BJ (cell line): Measurements from ENCODE around the gene ADGRG3. TPM values are rescaled to one million over a fixed set of nuclear protein-coding genes. Genes with fewer than 3 reads are reported as not detected.

Source experiments
- CTCF ChIA-PET: fragments of 350-600 bp; formaldehyde crosslinking; extraction: SDS; loops from one replicate; lab custom pipeline; 2021; ENCODE audit warnings: antibody characterized with exemption, inconsistent platforms; lab: Yijun Ruan, JAX
- POLR2A ChIA-PET: fragments of 300-600 bp; sonication (Branson Sonifier 250); formaldehyde crosslinking; extraction: SDS; loops from one replicate; lab custom pipeline; 2021; ENCODE audit warnings: antibody characterized with exemption; lab: Charles Lee
- DNase-seq: peaks from one replicate; pipeline ENCODE4 v3.0.0-alpha.2; 2011; ENCODE audit warnings: low read depth
- H3K27me3 ChIP-seq: 2 replicates; pipeline ENCODE4 v1.6.0; 2011; ENCODE audit warnings: low read length; ENCODE audit not compliant: control insufficient read depth, insufficient read depth
- H3K36me3 ChIP-seq: 2 replicates; pipeline ENCODE4 v1.5.1; 2011; ENCODE audit warnings: low read length; ENCODE audit not compliant: control insufficient read depth, insufficient read depth
- H3K4me3 ChIP-seq: 2 replicates; pipeline ENCODE4 v1.5.1; 2011; ENCODE audit warnings: low read depth, mild to moderate bottlenecking, control low read depth, low read length
- CTCF ChIP-seq: IDR thresholded peaks from 2 replicates; pipeline ENCODE4 v1.5.1; 2011; ENCODE audit warnings: low read depth, mild to moderate bottlenecking, control low read depth, inconsistent platforms, low read length, moderate library complexity; ENCODE audit not compliant: insufficient read depth
- polyA plus RNA-seq: library from polyadenylated mRNA; depleted of rRNA; stranded (reverse); fragments of >200 nt; gene quantifications from 2 replicates; pipeline ENCODE4 v1.2.3, GENCODE V29; 2011

ADGRG3 gene
- polyA plus RNA-seq, 1 experiment, result not detected

DNA sequence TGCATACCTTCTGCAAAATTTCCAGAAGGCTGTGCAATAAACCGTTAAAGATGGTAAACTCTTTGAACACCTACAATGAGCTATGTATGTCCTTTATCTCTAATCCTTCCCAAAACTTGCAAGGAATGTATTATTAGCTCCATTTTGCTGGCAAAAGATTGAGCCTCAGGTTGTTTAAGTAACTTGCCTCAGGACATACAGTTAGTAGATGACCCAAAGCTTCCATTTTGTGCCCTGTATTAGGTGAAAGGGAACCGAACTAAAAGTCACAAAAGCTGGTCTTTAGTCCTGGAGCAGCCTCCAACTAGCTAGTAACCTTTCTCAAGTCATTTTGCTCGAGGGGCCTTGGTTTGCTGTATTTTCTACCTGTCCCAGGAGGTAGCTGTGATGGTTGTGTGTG is 4.3 kb downstream of the ADGRG3 start:
- no peaks in the 10 kb centered on the region for H3K36me3 ChIP-seq
- no peak overlapping the region for H3K4me3 ChIP-seq
- DNase-seq, result no peak
- peaks cover 19% of the 10 kb centered on the region for H3K27me3 ChIP-seq
- ChIA-PET CTCF (interaction anchor here (0.9 kb wide), 2 partner anchors 8 to 11 kb away, joined by 3 read pairs; no protein-coding TSS in a partner anchor), POLR2A (no interaction called here)
- no peak for TF ChIP-seq CTCF

- ChIA-PET POLR2A (no interaction called here), CTCF (interaction anchor here (0.9 kb wide), 1 partner anchor 9 kb away, joined by 3 read pairs; no protein-coding TSS in a partner anchor)
- TF ChIP-seq CTCF, result no peak
- no peak for DNase-seq
- Histone ChIP-seq H3K27me3 (peaks cover 19% of the 10 kb centered on the region), H3K4me3 (no peak overlapping the region), H3K36me3 (no peaks in the 10 kb centered on the region)
Observed at GRCh38 chr16:57672824-57673223, 4.7 kb downstream of the ADGRG3 start.

- ChIA-PET CTCF (interaction anchor here (0.7 kb wide), 1 partner anchor 28 kb away, joined by 3 read pairs; no protein-coding TSS in a partner anchor), POLR2A (no interaction called here)
- TF ChIP-seq CTCF, result no peak
- no peak for DNase-seq
- Histone ChIP-seq H3K4me3 (no peak overlapping the region), H3K27me3 (peaks cover 20% of the 10 kb centered on the region), H3K36me3 (no peaks in the 10 kb centered on the region)
Observed at GRCh38 chr16:57675741-57676551, 7.8 kb downstream of the ADGRG3 start.

DNA sequence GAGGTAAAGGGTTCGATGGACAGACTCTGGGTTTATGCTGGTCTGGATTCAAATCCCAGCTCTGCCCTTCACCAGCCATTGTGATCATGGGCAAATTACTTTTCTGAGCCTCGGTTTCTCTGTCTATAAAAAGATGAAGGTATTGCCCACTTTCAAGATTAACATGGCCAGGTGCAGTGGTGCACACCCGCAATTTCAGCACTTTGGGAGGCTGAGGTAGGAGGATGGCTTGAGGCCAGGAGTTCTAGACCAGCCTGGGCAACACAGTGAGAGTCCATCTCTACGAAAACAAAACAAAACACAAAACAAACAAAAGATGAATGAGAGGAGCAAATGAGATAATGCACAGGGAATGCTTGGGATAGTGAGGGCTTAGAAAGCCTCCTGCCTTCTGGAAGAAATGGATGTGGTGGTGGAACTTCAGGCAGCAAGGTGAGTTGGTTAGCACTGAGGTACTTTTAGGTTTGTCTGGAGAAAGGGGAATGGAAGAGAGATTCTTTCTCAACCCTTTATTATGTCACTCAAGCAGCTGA is 8.5 kb downstream of the ADGRG3 start:
- no peaks in the 10 kb centered on the region for H3K36me3 ChIP-seq
- ChIA-PET POLR2A (no interaction called here), CTCF (interaction anchor here (0.7 kb wide), 1 partner anchor 28 kb away, joined by 3 read pairs; no protein-coding TSS in a partner anchor)
- H3K4me3 ChIP-seq, result no peak overlapping the region
- no peak for TF ChIP-seq CTCF
- H3K27me3 ChIP-seq, result peaks cover 20% of the 10 kb centered on the region
- no peak for DNase-seq

DNA sequence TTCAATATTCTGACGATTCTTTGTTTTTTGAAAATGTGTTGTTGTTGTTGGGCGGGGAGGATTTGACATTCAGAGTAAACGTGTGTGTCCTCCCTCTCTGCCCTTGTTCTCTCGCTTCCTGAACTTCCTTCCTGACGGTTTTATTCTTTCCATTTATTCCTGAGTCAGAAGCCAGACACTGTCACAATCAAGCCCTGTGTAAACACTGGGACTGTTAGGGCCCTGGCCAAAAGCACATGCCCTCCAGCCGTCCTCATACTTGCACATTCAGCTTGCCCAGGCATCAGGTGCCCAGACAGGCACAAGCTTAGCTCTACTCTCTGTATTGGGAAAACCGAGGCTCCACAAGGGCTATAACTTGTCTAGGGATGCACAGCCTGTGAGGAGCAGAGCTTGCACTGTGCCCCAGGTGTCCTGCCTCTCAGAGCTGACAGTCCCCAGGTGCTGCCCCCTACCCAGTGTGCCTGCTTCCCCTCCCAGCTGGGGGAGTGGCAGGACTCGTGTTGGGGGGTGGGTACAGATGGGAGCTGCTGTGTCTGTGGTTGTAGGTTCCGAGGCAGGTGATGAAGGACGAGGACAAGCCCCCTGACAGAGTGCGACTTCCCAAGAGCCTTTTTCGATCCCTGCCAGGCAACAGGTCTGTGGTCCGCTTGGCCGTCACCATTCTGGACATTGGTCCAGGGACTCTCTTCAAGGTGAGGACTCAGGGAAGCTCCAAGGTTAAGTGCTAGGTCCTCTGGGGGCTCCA is 9.7 kb downstream of the ADGRG3 start:
- Histone ChIP-seq H3K27me3 (peaks cover 19% of the 10 kb centered on the region), H3K4me3 (no peak overlapping the region), H3K36me3 (no peaks in the 10 kb centered on the region)
- POLR2A ChIA-PET, result no interaction called here
- DNase-seq, result no peak
- no peak for TF ChIP-seq CTCF
- CTCF ChIA-PET, result interaction anchor here (0.8 kb wide), 1 partner anchor 28 kb away, joined by 4 read pairs; no protein-coding TSS in a partner anchor
